SHP77 treated with DMSO at 0.1 percent for 48 hours (cell line): Measurements from ENCODE around the gene MAPRE2.

Experiments used
- DNase-seq: peaks from one replicate; lab custom pipeline; 2025; lab: John Stamatoyannopoulos, UW

The MAPRE2 gene

GRCh38 chr18:35040988-35041814 lies at the start of gene MAPRE2:
Gene MAPRE2, plus strand, starts transcription at chr18:35041413. Its CDS starts 127 bp downstream, at chr18:35041540.
- DNase-seq, result peak; percentile 96

GRCh38 chr18:34991561-34991960 lies 49.7 kb upstream of the MAPRE2 start:
- DNase-seq, result no peak

DNA sequence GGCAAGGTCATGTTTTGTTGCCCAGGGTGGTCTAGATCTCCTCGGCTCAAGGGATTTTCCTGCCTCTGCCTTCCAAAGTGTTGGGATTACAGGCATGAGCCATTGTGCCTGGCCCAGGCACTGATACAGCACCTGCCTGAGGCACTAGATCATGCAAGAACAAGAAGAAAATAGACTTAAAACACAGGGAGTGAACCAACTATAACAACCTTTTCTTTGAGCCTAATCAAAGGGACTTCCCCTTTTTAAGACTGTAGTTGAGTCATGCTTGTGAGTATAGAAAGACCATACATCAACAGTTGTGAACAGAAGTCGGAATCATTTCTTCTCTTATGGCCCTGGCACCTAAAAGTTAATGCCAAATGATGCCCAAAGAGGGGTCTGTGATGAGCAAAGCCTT lies 47.9 kb upstream of the MAPRE2 start:
- no peak for DNase-seq

DNA sequence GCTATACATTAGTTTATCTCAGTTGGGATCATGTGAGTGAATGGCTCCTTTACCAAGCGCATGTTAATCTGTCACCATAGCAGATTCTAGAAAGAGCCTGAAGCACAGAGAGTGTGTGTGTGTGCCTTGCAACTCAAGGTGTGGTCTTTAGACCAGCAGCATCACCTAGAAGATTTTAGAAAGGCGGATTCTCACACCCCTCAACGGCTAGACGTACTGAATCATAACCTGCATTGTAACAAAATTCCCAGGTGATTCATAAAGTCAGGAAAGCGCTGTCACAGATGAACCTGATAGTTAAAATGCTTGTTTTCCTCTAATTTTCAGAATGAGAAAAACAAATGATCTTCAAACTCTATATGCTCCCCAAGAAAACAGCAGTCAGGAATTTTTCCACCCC lies 45.5 kb upstream of the MAPRE2 start:
- DNase-seq, result no peak

DNA sequence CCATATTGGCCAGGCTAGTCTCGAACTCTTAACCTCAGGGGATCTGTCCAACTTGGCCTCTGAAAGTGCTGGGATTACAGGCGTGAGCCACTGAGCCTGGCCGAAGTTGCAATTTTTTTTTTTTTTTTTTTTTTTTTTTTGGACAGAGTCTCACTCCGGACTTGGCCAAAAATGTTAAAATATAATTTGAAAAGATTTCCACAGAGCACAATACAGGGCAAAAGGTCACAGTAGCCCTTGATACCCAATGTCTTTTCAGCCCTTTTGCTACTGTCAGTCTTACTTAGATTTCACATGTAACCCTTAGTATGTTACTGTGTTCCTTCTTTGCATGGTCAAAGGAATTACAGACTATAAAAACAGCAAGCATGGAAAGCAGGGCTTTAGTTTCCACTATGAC lies 42.6 kb upstream of the MAPRE2 start:
- no peak for DNase-seq

GRCh38 chr18:34999756-35000289 lies 41.4 kb upstream of the MAPRE2 start:
- DNase-seq, result no peak

DNA sequence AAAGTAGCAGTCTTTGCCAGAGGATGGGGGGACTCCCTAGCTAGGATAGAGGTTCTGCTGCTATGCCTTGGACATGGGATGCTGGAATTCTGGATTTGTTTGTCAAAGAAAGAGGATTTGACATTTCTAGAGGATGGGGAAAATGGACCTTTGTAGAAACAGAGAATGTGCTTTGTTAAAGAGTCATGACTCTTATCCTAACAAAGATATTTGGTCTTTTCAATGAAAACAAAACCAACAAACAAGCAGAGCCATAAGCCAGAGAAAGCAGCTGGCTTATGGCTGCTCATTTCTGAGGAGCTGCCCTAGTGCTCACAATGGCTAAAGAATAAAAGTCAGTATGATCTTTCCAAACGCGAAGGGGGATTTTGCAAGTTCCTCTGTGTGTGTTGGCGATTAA lies 40.8 kb upstream of the MAPRE2 start:
- no peak for DNase-seq

DNA sequence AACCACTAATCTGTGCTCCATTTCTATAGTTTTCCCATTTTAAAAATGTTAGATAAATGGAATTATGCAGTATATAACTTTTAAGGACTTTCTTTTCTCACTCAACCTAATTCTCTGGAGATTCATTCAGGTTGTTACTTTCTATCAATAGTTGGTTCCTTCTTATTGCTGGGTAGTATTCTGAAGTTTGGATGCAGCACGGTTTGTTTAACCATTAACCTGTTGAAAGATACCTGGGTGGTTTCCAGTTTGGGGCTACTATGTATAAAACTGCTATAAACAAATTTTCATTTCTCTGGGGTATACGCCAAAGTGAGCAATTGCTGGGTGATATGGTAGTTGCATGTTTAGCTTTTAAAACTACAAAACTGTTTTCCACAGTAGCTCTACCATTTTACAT lies 39.1 kb upstream of the MAPRE2 start:
- no peak for DNase-seq

DNA sequence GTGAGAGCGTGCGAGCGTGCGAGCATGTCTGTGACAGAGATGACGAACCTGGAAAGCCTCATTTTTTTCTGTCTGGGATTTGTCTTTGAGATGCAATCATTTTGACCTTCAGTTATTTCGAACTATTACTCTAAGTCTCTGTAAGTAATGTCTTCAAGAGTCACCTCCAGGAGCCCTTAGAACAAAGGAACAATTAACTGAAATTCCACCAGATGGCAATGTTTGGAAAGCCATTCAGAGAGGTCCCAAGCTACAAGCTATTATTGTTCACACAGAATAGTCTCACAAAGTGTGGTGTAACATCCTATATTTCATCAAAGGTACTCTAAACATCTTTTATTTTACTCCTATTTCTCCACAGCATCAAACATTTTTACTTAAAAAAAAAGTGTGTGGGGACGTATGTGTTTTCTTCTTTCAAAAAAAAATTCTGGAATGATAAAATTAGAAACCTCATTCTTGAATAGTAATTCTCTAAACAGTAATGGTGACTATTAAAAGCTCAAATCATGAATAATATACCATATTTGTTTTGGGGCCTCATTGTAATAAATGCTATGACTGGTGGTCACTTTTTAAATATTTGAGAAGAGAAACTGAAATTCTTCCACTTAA lies 35.1 kb upstream of the MAPRE2 start:
- no peak for DNase-seq

- DNase-seq, result no peak
Measured at GRCh38 chr18:35010156-35010555, 31.1 kb upstream of the MAPRE2 start.

GRCh38 chr18:35010993-35011392 lies 30.2 kb upstream of the MAPRE2 start:
- DNase-seq, result no peak

DNA sequence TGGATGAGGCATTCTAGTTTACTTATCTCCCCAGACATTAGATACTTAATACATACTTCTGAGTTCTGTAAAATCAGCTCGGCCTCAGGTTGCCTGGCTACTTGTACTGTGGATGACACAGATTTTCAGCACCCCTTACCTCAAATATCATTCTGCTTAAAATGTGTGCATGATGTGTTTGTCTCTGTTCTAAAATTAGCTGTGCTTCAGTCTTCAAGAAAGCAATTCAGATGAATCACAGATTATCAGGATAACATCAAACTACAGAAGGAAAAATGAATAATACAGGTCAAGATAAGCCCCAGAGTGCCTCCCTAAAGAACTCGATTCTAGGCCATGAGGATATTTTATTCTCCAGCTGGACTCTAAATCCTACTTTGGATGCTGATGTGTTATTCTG lies 21.3 kb upstream of the MAPRE2 start:
- no peak for DNase-seq

DNA sequence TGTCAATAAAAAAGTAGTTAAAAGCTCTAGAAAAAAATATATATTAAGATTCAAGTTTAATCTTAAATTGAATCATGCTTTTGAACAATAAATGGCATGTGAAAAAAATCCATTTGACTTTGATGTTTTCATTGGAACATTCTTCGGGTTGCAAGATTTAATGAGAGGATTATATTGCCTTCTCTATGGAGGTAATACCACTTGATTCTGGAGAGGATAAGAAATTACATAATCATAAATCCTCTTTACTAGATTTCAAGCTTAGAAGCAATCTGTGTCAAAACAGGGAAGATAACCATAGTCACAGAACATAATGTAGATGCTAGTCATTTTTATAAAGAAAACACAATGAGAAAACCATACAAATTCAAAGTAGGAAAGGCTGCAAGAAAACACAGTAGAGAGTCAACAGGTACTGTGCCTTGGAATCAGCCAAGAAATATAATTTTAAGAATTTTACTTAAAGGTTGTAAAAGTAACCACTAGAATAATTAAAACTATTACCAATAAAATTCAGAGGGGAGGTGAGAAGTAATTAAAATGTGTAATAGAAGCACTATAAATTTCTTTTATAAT lies 18.7 kb upstream of the MAPRE2 start:
- DNase-seq, result no peak

DNA sequence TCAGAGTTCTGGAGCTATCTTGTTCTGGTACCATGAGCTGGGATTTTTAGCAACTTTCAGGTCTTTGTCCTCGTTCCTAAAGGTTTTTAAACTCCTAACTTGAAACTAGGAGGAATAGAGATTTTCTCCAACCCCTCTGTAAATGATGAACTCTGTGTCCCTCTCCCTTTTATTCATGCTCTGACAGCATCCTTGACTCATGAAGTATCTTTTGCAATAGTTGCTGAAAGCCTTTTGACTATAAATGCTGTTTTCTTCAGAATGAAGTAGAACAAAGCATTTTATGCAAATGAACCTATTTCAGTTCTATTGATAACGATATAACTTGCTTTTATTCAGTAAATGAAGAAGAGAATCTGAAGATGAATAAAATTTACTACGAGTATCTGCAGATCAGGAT lies 17.0 kb upstream of the MAPRE2 start:
- no peak for DNase-seq

DNA sequence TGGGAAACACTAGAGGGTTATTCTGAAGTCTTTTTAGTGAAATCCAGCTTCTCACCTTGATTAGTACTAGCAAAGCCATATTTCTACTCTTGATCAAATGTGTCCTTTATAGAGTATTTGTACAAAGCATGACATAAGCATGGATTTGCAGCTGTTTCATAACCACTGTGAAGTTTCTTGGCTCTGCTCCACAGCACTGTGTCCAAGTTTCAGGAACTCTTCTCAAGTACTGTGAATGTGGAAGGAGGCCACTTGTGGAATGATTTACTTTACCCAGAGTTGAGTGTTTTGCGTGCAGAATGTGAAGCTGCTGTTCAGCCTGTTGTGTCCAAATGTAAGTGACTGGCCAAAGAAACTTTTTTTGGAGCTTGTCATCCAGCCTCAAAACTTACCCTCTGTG lies 16.2 kb upstream of the MAPRE2 start:
- DNase-seq, result no peak

GRCh38 chr18:35026407-35027061 lies 14.7 kb upstream of the MAPRE2 start:
- DNase-seq, result no peak

- DNase-seq, result no peak
Measured at GRCh38 chr18:35027206-35027605, 14.0 kb upstream of the MAPRE2 start.

DNA sequence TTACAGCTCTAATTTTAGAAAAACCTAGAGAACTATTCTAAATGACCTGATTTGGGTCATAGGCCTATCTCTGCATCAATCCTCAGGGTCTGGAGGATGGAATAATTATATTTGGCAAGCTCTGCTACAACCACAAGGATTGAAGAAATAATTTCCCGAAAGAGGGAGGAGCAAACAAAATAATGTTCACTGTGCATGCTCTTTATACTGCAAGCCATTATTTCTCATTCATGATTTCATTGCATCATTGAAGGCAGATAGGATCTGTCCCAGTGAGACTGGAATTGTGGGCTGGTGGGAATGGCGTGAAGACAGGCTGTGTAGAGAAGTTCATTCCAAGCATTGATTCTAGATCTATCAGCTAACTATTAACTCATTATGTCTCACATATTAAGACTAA lies 12.7 kb upstream of the MAPRE2 start:
- no peak for DNase-seq

GRCh38 chr18:35029103-35029502 lies 12.1 kb upstream of the MAPRE2 start:
- DNase-seq, result no peak

GRCh38 chr18:35029770-35030169 lies 11.4 kb upstream of the MAPRE2 start:
- DNase-seq, result no peak

GRCh38 chr18:35030277-35030989 lies 10.8 kb upstream of the MAPRE2 start:
- DNase-seq, result no peak

DNA sequence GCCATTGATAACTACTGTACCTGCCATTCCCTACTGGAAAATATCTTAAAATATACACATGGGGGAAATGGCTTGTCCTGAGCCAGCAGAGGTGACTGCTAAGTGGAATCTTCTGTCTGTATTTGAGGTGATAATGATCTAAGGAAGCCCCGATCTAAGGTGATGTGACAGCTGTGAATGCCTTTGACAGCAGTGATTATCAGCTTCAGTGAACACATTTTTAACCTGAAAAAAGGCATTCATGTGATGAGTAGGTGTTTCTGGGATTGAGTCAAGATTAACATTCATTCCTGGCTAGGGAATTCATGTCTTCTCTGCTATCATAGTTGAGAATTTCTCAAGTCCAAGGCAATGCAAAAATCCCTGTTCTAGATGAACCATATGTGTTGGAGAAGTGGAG lies 9.1 kb upstream of the MAPRE2 start:
- no peak for DNase-seq
